Measurements from ENCODE around the gene GRXCR2. TPM values are rescaled to one million over a fixed set of nuclear protein-coding genes. Genes with fewer than 3 reads are reported as not detected.

The GRXCR2 gene
- total and polyA plus RNA-seq, 10 donors: not detected

- no peak overlapping the region for H3K27ac ChIP-seq
- TF ChIP-seq POLR2AphosphoS5 (IDR thresholded peaks at IDR 0.05): no peak
- no peak for TF ChIP-seq POLR2A (IDR thresholded peaks at IDR 0.05)
- TF ChIP-seq, protein P1, sequence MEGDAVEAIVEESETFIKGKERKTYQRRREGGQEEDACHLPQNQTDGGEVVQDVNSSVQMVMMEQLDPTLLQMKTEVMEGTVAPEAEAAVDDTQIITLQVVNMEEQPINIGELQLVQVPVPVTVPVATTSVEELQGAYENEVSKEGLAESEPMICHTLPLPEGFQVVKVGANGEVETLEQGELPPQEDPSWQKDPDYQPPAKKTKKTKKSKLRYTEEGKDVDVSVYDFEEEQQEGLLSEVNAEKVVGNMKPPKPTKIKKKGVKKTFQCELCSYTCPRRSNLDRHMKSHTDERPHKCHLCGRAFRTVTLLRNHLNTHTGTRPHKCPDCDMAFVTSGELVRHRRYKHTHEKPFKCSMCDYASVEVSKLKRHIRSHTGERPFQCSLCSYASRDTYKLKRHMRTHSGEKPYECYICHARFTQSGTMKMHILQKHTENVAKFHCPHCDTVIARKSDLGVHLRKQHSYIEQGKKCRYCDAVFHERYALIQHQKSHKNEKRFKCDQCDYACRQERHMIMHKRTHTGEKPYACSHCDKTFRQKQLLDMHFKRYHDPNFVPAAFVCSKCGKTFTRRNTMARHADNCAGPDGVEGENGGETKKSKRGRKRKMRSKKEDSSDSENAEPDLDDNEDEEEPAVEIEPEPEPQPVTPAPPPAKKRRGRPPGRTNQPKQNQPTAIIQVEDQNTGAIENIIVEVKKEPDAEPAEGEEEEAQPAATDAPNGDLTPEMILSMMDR (IDR thresholded peaks at IDR 0.05 in 8 of 11, conservative IDR thresholded peaks at IDR 0.05 in 3 of 11): no peak
- H3K4me1 ChIP-seq: peaks cover 0 to 13% (median 9%) of the 10 kb centered on the region in 6 donors
- no peaks in the 10 kb centered on the region for H3K9me3 ChIP-seq
- 56 to 68% (median 61%) methylated on average over 2 of the region's 2 CpGs for WGBS, 5 donors
- no peak overlapping the region for H3K4me3 ChIP-seq
- peaks cover 0 to 13% (median 0%) of the 10 kb centered on the region in 7 donors for H3K27me3 ChIP-seq (replicated peaks in 1 of 7)
- H3K36me3 ChIP-seq: no peaks in the 10 kb centered on the region
- DNase-seq: no peak
- intact Hi-C loops (cut with DNase I; ENCODE audit: low total_unique reads): no loop called here
Measured at GRCh38 chr5:145854651-145855258, 18.1 kb downstream of the GRXCR2 start.

DNA sequence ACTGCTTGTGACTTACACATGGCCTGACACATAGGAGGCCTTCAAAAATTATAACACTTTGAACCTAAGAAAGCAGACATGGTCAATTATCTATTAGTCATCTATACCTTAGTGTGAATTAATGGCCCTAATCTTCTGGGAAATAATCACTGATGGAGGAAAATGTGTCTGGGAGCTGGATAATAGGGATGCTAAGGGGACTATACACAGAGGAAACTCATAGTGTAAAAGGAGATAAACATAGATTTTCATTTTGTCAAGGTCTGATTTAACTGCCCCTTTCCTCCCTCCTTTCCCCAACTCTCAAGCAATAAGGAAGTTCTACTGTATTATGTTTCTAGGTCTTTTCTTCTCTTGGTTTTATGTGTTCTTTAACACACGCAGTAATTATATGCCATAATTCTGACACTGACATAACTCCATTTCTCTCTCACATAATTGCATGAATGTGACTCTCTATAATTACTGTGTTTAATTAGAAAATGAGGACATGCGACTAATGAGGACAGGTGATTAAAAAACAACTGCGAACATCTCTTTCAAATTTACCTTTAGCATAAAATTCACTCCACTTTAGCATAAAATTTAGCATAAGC, 18.9 kb downstream of the GRXCR2 start:
- peaks cover 0 to 13% (median 0%) of the 10 kb centered on the region in 7 donors for H3K27me3 ChIP-seq (replicated peaks in 1 of 7)
- TF ChIP-seq POLR2AphosphoS5 (IDR thresholded peaks at IDR 0.05): no peak
- TF ChIP-seq, protein P1 (IDR thresholded peaks at IDR 0.05 in 8 of 11, conservative IDR thresholded peaks at IDR 0.05 in 3 of 11): no peak
- no peak for TF ChIP-seq POLR2A (IDR thresholded peaks at IDR 0.05)
- no peaks in the 10 kb centered on the region for H3K36me3 ChIP-seq
- intact Hi-C loops (cut with DNase I; ENCODE audit: low total_unique reads): no loop called here
- H3K4me3 ChIP-seq: no peak overlapping the region
- 88 to 99% (median 93%) methylated on average over 3 of the region's 3 CpGs for WGBS, 5 donors
- peaks cover 0 to 13% (median 9%) of the 10 kb centered on the region in 6 donors for H3K4me1 ChIP-seq
- no peaks in the 10 kb centered on the region for H3K9me3 ChIP-seq
- DNase-seq: no peak
- H3K27ac ChIP-seq: no peak overlapping the region

- Histone ChIP-seq H3K36me3 (no peaks in the 10 kb centered on the region), H3K4me3 (no peak overlapping the region), H3K9me3 (no peaks in the 10 kb centered on the region), H3K4me1 (peaks cover 0 to 13% (median 9%) of the 10 kb centered on the region in 6 donors), H3K27ac (no peak overlapping the region), H3K27me3 (replicated peaks in 1 of 7) (peaks cover 0 to 13% (median 0%) of the 10 kb centered on the region in 7 donors)
- DNase-seq: no peak
- TF ChIP-seq, protein P1 (IDR thresholded peaks at IDR 0.05 in 8 of 11, conservative IDR thresholded peaks at IDR 0.05 in 3 of 11): no peak
- TF ChIP-seq POLR2A (IDR thresholded peaks at IDR 0.05) (no peak), POLR2AphosphoS5 (IDR thresholded peaks at IDR 0.05) (no peak)
- intact Hi-C loops (cut with DNase I; ENCODE audit: low total_unique reads): no loop called here
- 72 to 88% (median 85%) methylated on average over 2 to 3 of the region's 3 CpGs for WGBS, 5 donors
Measured at GRCh38 chr5:145852990-145853389, 19.8 kb downstream of the GRXCR2 start.

- intact Hi-C loops (cut with DNase I; ENCODE audit: low total_unique reads): no loop called here
- Histone ChIP-seq H3K4me1 (no peaks in the 10 kb centered on the region), H3K36me3 (no peaks in the 10 kb centered on the region), H3K9me3 (no peaks in the 10 kb centered on the region), H3K27me3 (replicated peaks in 1 of 7) (no peaks in the 10 kb centered on the region), H3K4me3 (no peak overlapping the region), H3K27ac (no peak overlapping the region)
- 68 to 97% (median 84%) methylated on average over 1 of the region's 1 CpG for WGBS, 5 donors
- no peak for DNase-seq
- TF ChIP-seq, protein P1 (IDR thresholded peaks at IDR 0.05 in 8 of 11, conservative IDR thresholded peaks at IDR 0.05 in 3 of 11): no peak
- TF ChIP-seq POLR2AphosphoS5 (IDR thresholded peaks at IDR 0.05) (no peak), POLR2A (IDR thresholded peaks at IDR 0.05) (no peak)
Measured at GRCh38 chr5:145848854-145849253, 24.0 kb downstream of the GRXCR2 start.

All from spleen (tissue), 11 donors.